ENCODE measurements around the gene MANBA.
"Not testable (repeated sequence)": the region's sequence is repeated elsewhere in the genome, so short reads cannot be mapped to it uniquely, and the experiment has no call there.

MANBA gene

GRCh38 chr4:102619776-102620631 lies 140.8 kb downstream of the MANBA start:
- not testable (repeated sequence) for DNase-seq (ENCODE audit: low read depth)

DNA sequence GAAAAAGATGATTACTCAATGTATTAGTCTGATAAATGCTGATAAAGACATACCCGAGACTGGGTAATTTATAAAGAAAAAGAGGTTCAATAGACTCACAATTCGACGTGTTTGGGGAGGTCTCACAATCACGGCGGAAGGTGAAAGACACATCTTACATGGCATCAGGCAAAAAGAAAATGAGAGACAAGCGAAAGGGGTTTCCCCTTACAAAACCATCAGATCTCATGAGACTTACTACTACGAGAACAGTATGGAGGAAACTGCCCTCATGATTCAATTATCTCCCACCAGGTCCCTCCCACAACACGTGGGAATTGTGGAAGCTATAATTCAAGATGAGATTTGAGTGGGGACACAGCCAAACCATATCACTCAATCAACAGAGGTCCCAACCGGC lies 141.7 kb downstream of the MANBA start:
- DNase-seq (ENCODE audit: low read depth): not testable (repeated sequence)

- DNase-seq (ENCODE audit: low read depth): no peak
Observed at GRCh38 chr4:102616636-102617035, 144.1 kb downstream of the MANBA start.

GRCh38 chr4:102614801-102615200 lies 146.0 kb downstream of the MANBA start:
- no peak for DNase-seq (ENCODE audit: low read depth)

GRCh38 chr4:102612824-102613366 lies 147.9 kb downstream of the MANBA start:
- DNase-seq (ENCODE audit: low read depth): peak; percentile 36

DNA sequence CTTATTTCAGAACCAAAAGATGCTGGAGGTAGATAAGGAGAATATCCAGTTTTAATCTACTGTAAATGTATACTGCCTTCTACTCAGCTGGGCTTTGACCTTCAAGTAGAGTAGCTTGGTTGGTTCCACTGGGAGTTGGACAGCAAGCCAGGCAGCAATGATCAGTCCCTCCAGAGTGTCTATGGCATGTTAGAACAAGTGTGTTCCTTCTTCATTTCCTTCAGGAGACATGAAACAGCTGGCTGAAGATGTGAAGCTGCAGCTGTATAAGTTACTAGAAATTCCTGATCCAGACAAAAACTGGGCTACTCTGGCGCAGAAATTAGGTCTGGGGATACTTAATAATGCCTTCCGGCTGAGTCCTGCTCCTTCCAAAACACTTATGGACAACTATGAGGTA lies 148.6 kb downstream of the MANBA start:
- DNase-seq (ENCODE audit: low read depth): no peak

- no peak for DNase-seq (ENCODE audit: low read depth)
Observed at GRCh38 chr4:102610476-102610875, 150.3 kb downstream of the MANBA start.

DNA sequence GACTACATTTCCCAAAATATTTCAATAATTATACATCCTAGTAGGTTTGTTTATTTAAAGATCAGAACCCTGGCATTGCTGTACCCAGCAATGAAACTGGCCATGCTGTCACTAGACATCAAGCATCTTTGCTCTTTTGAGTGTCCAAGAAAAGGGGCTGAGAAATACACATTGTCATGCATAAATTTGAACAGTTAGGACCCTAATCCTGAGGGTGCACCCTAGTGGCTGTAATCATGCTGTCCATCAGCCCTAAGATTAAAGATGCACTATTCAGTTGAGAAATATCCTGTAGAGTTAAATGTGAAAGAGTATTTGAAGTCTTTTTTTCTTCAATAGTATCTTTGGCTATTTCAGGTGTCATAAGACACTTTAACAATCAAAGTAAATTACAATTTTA lies 150.8 kb downstream of the MANBA start:
- DNase-seq (ENCODE audit: low read depth): no peak

GRCh38 chr4:102608190-102608589 lies 152.6 kb downstream of the MANBA start:
- DNase-seq (ENCODE audit: low read depth): no peak

DNA sequence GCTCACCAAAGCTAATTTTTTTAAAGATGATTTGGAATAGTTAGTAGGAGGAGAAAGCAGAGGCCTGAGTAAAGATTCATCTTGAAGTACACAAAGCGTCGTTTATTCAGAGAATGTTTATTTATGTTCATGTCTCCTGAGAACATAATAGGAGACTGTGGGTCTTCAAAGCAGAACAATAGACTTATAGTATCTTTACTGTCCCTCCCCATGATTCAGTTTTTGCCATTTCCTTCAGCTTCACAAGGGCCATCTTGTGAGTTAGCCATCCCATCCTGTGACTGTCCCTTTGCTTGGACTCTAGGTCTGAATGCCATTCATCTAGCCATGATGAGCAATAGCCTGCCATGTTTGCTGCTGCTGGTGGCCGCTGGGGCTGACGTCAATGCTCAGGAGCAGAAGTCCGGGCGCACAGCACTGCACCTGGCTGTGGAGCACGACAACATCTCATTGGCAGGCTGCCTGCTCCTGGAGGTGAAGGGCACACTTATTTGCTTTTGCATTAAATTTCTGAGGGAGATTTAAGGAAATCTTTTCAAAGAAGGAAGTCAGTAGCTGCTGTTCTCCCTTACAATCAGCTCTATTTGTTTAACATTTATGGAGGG lies 153.8 kb downstream of the MANBA start:
- no peak for DNase-seq (ENCODE audit: low read depth)

DNA sequence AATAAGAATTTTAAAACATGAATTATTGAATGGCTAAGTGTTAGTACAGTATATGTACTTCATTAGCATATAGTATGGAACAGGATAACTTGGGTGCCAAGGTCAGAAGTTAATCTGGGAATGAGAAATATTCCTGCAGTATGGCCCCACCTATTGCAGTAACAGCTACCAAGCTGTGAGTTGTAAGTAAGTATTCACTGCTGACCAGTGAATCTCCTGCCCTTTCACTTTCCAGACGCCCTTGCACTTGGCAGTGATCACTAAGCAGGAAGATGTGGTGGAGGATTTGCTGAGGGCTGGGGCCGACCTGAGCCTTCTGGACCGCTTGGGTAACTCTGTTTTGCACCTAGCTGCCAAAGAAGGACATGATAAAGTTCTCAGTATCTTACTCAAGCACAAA lies 154.5 kb downstream of the MANBA start:
- DNase-seq (ENCODE audit: low read depth): no peak

- DNase-seq (ENCODE audit: low read depth): no peak
Observed at GRCh38 chr4:102604222-102604940, 156.4 kb downstream of the MANBA start.

DNA sequence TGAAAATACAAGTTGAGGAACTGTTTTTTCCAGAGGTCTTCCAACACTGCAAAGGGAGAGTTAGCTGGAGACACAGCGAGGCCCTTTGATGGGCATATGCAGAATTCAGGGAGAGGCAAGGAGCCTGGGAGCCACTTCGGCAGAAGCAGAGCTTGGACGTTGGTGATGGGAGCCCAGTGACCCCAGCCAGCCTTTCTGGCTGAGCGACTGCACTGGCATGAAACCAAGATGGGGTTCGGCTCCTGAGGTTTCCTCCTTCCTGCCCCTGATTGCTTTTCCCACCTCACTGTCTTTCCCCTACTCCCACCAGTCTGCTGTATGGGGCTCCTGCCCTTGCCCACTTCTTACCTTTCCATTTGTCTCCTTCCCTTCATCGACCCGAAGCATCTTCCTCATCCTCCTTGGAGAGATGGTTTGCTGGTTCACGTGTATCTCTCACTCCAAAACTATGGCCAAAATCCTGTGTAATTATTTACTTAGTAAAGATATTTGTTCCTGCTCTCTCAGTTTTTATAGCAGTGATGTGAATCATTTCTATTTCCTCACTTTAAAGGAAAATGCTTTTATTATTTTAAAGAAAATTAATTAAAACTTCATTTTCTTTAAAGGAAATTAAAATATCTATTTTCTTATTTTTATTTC lies 159.1 kb downstream of the MANBA start:
- no peak for DNase-seq (ENCODE audit: low read depth)

DNA sequence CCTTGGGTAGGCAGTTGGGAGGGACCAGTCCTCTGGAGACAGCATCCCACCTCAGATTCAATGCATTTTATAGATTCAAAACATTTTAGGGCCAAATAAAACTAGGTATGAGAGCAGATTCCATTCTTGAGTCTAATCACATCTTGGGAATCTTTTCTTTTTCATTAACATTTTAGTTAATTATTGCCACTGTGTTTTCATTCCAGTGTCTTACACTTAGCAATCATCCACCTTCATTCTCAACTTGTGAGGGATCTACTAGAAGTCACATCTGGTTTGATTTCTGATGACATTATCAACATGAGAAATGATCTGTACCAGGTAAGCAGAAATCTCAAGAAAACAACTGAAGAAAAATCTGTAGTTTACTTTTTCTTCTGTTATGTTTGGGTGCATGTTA lies 160.1 kb downstream of the MANBA start:
- DNase-seq (ENCODE audit: low read depth): no peak

GRCh38 chr4:102599886-102600285 lies 160.9 kb downstream of the MANBA start:
- no peak for DNase-seq (ENCODE audit: low read depth)

DNA sequence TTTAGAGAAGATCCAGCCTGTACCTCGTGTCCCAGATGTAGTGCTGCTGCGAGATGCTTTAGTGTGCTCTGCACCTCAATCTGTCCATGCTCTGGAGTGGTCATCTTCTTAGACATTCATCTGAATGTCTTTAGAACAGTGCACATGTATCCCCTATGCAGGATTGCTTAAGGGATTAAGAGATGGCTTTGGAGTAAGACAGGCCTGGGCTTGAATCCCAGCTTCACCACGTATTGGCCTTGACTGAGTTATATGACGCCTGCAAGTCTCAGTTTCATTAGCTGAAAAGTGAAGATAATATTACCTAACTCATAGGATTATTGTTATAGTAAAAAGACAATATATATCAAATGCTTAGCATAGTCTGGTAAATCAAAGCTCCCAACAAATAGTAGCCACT lies 161.3 kb downstream of the MANBA start:
- no peak for DNase-seq (ENCODE audit: low read depth)

DNA sequence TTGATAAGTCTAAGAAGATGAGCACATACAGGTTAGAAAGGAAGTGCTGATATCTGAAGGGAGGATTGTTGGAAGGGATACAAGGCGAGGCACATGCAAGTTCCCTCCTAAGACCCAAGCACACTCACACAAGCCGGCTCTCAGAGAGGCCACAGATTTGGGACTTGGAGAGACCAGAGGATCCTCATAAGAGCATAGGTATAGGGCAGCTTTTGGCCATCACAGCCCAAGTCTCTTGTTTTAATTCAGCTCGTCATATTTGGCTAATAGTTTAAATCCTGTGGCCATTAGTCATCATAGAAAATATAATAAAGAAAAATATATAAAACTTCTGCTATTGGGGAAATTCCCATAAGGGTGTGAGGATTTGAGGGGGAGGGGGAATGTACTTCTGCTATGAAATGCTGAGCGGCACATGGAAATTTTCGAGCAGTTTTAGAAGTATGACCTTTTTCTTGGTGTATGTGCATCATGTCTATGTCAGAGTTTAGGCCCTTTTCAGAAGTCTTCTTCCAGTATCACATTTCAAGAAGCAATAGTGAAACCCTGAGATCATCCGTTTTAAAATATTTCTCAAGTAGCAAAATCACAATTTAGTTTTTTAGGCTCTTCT lies 161.9 kb downstream of the MANBA start:
- DNase-seq (ENCODE audit: low read depth): no peak

GRCh38 chr4:102598086-102598761 lies 162.5 kb downstream of the MANBA start:
- no peak for DNase-seq (ENCODE audit: low read depth)

- no peak for DNase-seq (ENCODE audit: low read depth)
Observed at GRCh38 chr4:102596532-102596931, 164.2 kb downstream of the MANBA start.

GRCh38 chr4:102594000-102594399 lies 166.8 kb downstream of the MANBA start:
- DNase-seq (ENCODE audit: low read depth): no peak

- DNase-seq (ENCODE audit: low read depth): no peak
Observed at GRCh38 chr4:102593147-102593546, 167.6 kb downstream of the MANBA start.

All from activated gamma-delta T cell treated with anti-CD3 and anti-CD28 coated beads, Interleukin-2, amount 50 U/mL, for 16 hours (primary cell).